ENCODE measurements around the gene SALL4. TPM values are rescaled to one million over a fixed set of nuclear protein-coding genes. Genes with fewer than 3 reads are reported as not detected.

SALL4 gene
- total and polyA plus RNA-seq, 2 experiments from 2014 or later = 122 to 227 TPM

- TF ChIP-seq ZNF462 (CRISPR knock-in tag; IDR thresholded peaks at IDR 0.05) = no peak
- TF ChIP-seq STAT1 (IDR thresholded peaks at IDR 0.05; ENCODE audit: unreplicated experiment) = no peak
Measured at GRCh38 chr20:51826372-51826771, 24.1 kb upstream of the SALL4 start (continued).

- no peaks in the 10 kb centered on the region for H3K9me3 Mint-ChIP-seq
- Histone ChIP-seq H3K27me3 (ENCODE audit: insufficient read depth) (no peaks in the 10 kb centered on the region), H3K36me3 (ENCODE audit: insufficient read depth) (no peaks in the 10 kb centered on the region), H3K4me1 (ENCODE audit: insufficient read depth) (no peaks in the 10 kb centered on the region), H3K9me2 (ENCODE audit: insufficient read depth) (0 out of 2 replicates have a peak, but pooled peaks cover 4% of the 10 kb centered on the region), H3K27ac (ENCODE audit: low read depth) (no peak overlapping the region), H3K79me2 (replicated peaks; ENCODE audit: insufficient read depth) (no peaks in the 10 kb centered on the region), H3K4me2 (no peak overlapping the region), H3K4me3 (no peak overlapping the region), H4K20me1 (replicated peaks; ENCODE audit: insufficient read depth) (no peaks in the 10 kb centered on the region), H3F3A (replicated peaks; ENCODE audit: low read depth) (no peaks in the 10 kb centered on the region), H2AFZ (no peak overlapping the region; the same call in 1 of the 2 replicates)
- peaks cover 9% of the 10 kb centered on the region for H3K27me3 Mint-ChIP-seq (ENCODE audit: insufficient read depth, low read depth, poor library complexity)
- H3K36me3 Mint-ChIP-seq (ENCODE audit: low read depth) = no peaks in the 10 kb centered on the region
- DNase-seq (ENCODE audit: low spot score) (no peak), ATAC-seq (no peak)
- no peak overlapping the region for H3K27ac Mint-ChIP-seq
- H3K4me1 Mint-ChIP-seq = no peaks in the 10 kb centered on the region
- H3K4me3 Mint-ChIP-seq = no peak overlapping the region
- TF ChIP-seq JUNB (IDR thresholded peaks at IDR 0.05; ENCODE audit: unreplicated experiment) = no peak
- TF ChIP-seq ZNF331 (CRISPR knock-in tag; IDR thresholded peaks at IDR 0.05; ENCODE audit: low read depth) = no peak
- TF ChIP-seq NANOG (IDR thresholded peaks at IDR 0.05; ENCODE audit: borderline replicate concordance) = no peak
- TF ChIP-seq POLR2AphosphoS5 (IDR thresholded peaks at IDR 0.05; ENCODE audit: low read depth) = no peak
- no peak for TF ChIP-seq ETS1 (IDR thresholded peaks at IDR 0.05)
- no peak for TF ChIP-seq CTCF (conservative IDR thresholded peaks at IDR 0.05; ENCODE audit: low read depth in 2 of 2)
Measured at GRCh38 chr20:51818479-51819008, 16.2 kb upstream of the SALL4 start.

All from GM23338 (cell line).